Neural progenitor cell (in vitro differentiated cells): ENCODE data around the gene PCGF3.

ENCODE experiments used
- EZH2 ChIP-seq: fragments of 200-600 bp; sonication (generic); IDR thresholded peaks from 2 replicates; pipeline ENCODE4 v1.6.1; 2017; ENCODE audit warnings: antibody characterized with exemption, mild to moderate bottlenecking, moderate library complexity
- TF ChIP-seq, protein P1 (sequence below): fragments of 200-600 bp; sonication (generic); IDR thresholded peaks from 2 replicates; pipeline ENCODE4 v1.5.1; 2017; ENCODE audit warnings: antibody characterized with exemption, mild to moderate bottlenecking

DNA sequence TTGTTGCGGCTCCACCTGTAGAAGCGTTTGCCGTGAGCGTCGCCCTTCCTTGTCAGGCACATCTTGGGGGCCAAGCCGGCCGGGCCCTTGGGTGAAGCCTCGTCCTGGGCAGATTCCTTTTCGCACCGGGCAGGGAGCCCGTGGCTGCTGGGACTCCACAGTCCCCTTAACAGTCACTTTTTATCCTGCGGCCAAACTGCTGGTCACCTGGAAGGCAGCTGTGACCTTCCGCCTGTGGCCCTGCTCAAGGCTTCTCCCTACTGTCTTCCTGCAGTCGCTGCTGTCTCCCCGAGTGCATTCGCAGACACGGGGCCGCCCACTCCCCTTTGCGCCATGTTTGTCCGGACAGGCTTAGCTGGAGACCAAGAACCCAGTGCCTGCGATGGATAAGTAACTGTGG is 55.0 kb downstream of the PCGF3 start:
- TF ChIP-seq, protein P1, sequence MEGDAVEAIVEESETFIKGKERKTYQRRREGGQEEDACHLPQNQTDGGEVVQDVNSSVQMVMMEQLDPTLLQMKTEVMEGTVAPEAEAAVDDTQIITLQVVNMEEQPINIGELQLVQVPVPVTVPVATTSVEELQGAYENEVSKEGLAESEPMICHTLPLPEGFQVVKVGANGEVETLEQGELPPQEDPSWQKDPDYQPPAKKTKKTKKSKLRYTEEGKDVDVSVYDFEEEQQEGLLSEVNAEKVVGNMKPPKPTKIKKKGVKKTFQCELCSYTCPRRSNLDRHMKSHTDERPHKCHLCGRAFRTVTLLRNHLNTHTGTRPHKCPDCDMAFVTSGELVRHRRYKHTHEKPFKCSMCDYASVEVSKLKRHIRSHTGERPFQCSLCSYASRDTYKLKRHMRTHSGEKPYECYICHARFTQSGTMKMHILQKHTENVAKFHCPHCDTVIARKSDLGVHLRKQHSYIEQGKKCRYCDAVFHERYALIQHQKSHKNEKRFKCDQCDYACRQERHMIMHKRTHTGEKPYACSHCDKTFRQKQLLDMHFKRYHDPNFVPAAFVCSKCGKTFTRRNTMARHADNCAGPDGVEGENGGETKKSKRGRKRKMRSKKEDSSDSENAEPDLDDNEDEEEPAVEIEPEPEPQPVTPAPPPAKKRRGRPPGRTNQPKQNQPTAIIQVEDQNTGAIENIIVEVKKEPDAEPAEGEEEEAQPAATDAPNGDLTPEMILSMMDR, result no peak
- TF ChIP-seq EZH2, result no peak
